Measurements from ENCODE around the gene LGALS16. TPM values are rescaled to one million over a fixed set of nuclear protein-coding genes. Genes with fewer than 3 reads are reported as not detected.
"Not testable (repeated sequence)": the region's sequence is repeated elsewhere in the genome, so short reads cannot be mapped to it uniquely, and the experiment has no call there.

LGALS16 gene
- total RNA-seq, 1 donor from 2014 or later, result not detected

GRCh38 chr19:39681416-39681815 lies 25.7 kb downstream of the LGALS16 start:
- Mint-ChIP-seq H3K36me3 (ENCODE audit: insufficient read depth) (no peaks in the 10 kb centered on the region), H3K4me3 (ENCODE audit: low read depth) (no peak overlapping the region), H3K27ac (no peak overlapping the region), H3K27me3 (peaks cover 21% of the 10 kb centered on the region), H3K9me3 (ENCODE audit: low read depth) (no peaks in the 10 kb centered on the region), H3K4me1 (ENCODE audit: low read depth) (peaks cover 8% of the 10 kb centered on the region)
- TF ChIP-seq CTCF (IDR thresholded peaks at IDR 0.05; ENCODE audit: unreplicated experiment), result no peak
- DNase-seq (ENCODE audit: low spot score, unreplicated experiment), result no peak

- Mint-ChIP-seq H3K36me3 (ENCODE audit: insufficient read depth) (no peaks in the 10 kb centered on the region), H3K27me3 (peaks cover 19% of the 10 kb centered on the region), H3K4me3 (ENCODE audit: low read depth) (no peak overlapping the region), H3K4me1 (ENCODE audit: low read depth) (no peaks in the 10 kb centered on the region), H3K9me3 (ENCODE audit: low read depth) (no peaks in the 10 kb centered on the region), H3K27ac (no peak overlapping the region)
- no peak for DNase-seq (ENCODE audit: low spot score, unreplicated experiment)
- no peak for TF ChIP-seq CTCF (IDR thresholded peaks at IDR 0.05; ENCODE audit: unreplicated experiment)
Measured at GRCh38 chr19:39684267-39684666, 28.6 kb downstream of the LGALS16 start.

- H3K27ac Mint-ChIP-seq, result no peak overlapping the region
- H3K9me3 Mint-ChIP-seq (ENCODE audit: low read depth), result no peaks in the 10 kb centered on the region
- TF ChIP-seq CTCF (IDR thresholded peaks at IDR 0.05; ENCODE audit: unreplicated experiment), result no peak
- peaks cover 20% of the 10 kb centered on the region for H3K27me3 Mint-ChIP-seq
- no peak for DNase-seq (ENCODE audit: low spot score, unreplicated experiment)
- no peak overlapping the region for H3K4me3 Mint-ChIP-seq (ENCODE audit: low read depth)
- H3K36me3 Mint-ChIP-seq (ENCODE audit: insufficient read depth), result no peaks in the 10 kb centered on the region
- no peaks in the 10 kb centered on the region for H3K4me1 Mint-ChIP-seq (ENCODE audit: low read depth)
Measured at GRCh38 chr19:39686739-39687138, 31.0 kb downstream of the LGALS16 start.

- not testable (repeated sequence) for H3K9me3 Mint-ChIP-seq (ENCODE audit: low read depth); DNase-seq (ENCODE audit: low spot score, unreplicated experiment); H3K27ac Mint-ChIP-seq; H3K4me3 Mint-ChIP-seq (ENCODE audit: low read depth); H3K36me3 Mint-ChIP-seq (ENCODE audit: insufficient read depth); H3K4me1 Mint-ChIP-seq (ENCODE audit: low read depth)
- H3K27me3 Mint-ChIP-seq, result peaks cover 23% of the 10 kb centered on the region
Measured at GRCh38 chr19:39688637-39689036, 32.9 kb downstream of the LGALS16 start.

- Mint-ChIP-seq H3K27ac (no peak overlapping the region), H3K4me1 (ENCODE audit: low read depth) (no peaks in the 10 kb centered on the region), H3K9me3 (ENCODE audit: low read depth) (no peaks in the 10 kb centered on the region), H3K27me3 (peaks cover 36% of the 10 kb centered on the region), H3K36me3 (ENCODE audit: insufficient read depth) (no peaks in the 10 kb centered on the region), H3K4me3 (ENCODE audit: low read depth) (no peak overlapping the region)
- no peak for TF ChIP-seq CTCF (IDR thresholded peaks at IDR 0.05; ENCODE audit: unreplicated experiment)
- no peak for DNase-seq (ENCODE audit: low spot score, unreplicated experiment)
Measured at GRCh38 chr19:39692166-39692565, 36.5 kb downstream of the LGALS16 start.

- Mint-ChIP-seq H3K27me3 (peaks cover 41% of the 10 kb centered on the region), H3K9me3 (ENCODE audit: low read depth) (no peaks in the 10 kb centered on the region), H3K4me1 (ENCODE audit: low read depth) (no peaks in the 10 kb centered on the region), H3K4me3 (ENCODE audit: low read depth) (no peak overlapping the region), H3K36me3 (ENCODE audit: insufficient read depth) (no peaks in the 10 kb centered on the region), H3K27ac (no peak overlapping the region)
- no peak for TF ChIP-seq CTCF (IDR thresholded peaks at IDR 0.05; ENCODE audit: unreplicated experiment)
- DNase-seq (ENCODE audit: low spot score, unreplicated experiment), result no peak
Measured at GRCh38 chr19:39692822-39693221, 37.1 kb downstream of the LGALS16 start.

Data from progenitor cell of endocrine pancreas (in vitro differentiated cells).